ENCODE results near the gene TLE7. TPM values are rescaled to one million over a fixed set of nuclear protein-coding genes. Genes with fewer than 3 reads are reported as not detected.

Gene TLE7
- total RNA-seq, 1 experiment from 2014 or later, result not detected

DNA sequence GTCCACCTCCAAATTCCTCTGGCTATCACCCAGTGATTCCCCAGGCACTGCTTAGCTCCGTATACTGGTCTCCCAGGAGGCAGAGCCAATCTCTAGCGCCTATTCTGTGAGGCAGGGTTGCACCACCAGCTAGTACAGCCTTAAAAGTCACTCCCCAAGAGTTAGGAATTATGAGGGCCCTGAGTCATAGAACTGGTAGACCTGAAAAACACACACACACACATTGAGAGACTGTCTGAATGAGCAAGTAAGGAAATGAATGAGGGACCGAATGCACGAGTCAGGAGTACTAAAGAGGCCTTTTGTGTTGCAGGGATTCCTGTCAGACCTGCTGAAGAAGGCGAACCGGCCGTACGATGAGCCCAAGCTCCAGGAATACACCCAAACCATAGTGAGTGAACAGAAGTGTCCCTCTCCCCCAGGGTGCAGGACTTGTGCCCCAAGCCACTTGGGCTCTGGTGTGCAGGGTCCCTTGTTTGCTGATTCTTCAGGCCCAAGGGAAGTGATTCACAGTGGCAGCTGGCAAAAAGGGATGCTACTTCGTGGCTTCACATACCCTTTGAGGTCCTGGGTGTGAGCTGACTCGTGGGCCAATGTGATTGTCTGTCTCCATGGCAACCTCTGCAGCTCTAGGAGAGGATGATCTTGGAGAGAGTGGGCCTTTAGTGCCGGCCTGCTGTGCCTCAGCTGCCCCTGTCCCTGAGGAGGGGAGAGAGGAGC is 58.6 kb downstream of the TLE7 start:
- Histone ChIP-seq H4K8ac (replicated peaks; ENCODE audit: insufficient read length, low read depth, low read length) (no peak overlapping the region), H3K4ac (ENCODE audit: low read depth, low read length) (no peak overlapping the region), H2AFZ (ENCODE audit: low read length) (no peak overlapping the region), H3K14ac (ENCODE audit: insufficient read depth, low read length) (no peak overlapping the region; the same call in 1 of the 2 replicates), H3K23me2 (ENCODE audit: insufficient read length, low read depth, low read length, poor library complexity, severe bottlenecking) (no peaks in the 10 kb centered on the region), H3K9ac (ENCODE audit: extremely low read depth, insufficient read length, low read length) (no peak overlapping the region), H2BK12ac (ENCODE audit: insufficient read length, low read depth, low read length) (no peak overlapping the region), H2AK5ac (ENCODE audit: insufficient read length, low read length) (no peak overlapping the region), H4K91ac (ENCODE audit: insufficient read length, low read depth, low read length) (no peak overlapping the region), H4K20me1 (ENCODE audit: control insufficient read depth, insufficient read depth, insufficient read length) (no peaks in the 10 kb centered on the region), H3K56ac (ENCODE audit: insufficient read length, low read depth, low read length) (no peak overlapping the region), H2BK15ac (ENCODE audit: low read depth, low read length) (no peak overlapping the region), H3K4me2 (ENCODE audit: insufficient read depth, insufficient read length, low read length) (no peak overlapping the region), H3T11ph (ENCODE audit: low read length) (no peak overlapping the region), H3K79me2 (ENCODE audit: insufficient read depth, low read length) (no peaks in the 10 kb centered on the region), H2BK120ac (ENCODE audit: low read depth, low read length, poor library complexity, severe bottlenecking) (no peak overlapping the region), H3K27ac (ENCODE audit: insufficient read length, low read depth, low read length) (no peak overlapping the region), H3K79me1 (ENCODE audit: insufficient read depth, low read depth, low read length, poor library complexity, severe bottlenecking) (no peaks in the 10 kb centered on the region), H3K23ac (ENCODE audit: insufficient read length, low read depth, low read length) (no peak overlapping the region), H2BK20ac (ENCODE audit: low read depth, low read length, poor library complexity, severe bottlenecking) (no peak overlapping the region), H3K18ac (ENCODE audit: insufficient read length, low read depth, low read length) (no peak overlapping the region), H3K9me3 (ENCODE audit: control insufficient read depth, low read depth, low read length) (no peaks in the 10 kb centered on the region), H3K4me1 (ENCODE audit: insufficient read depth, low read length) (peaks cover 9% of the 10 kb centered on the region), H3K27me3 (ENCODE audit: insufficient read depth, low read length) (no peaks in the 10 kb centered on the region), H4K5ac (ENCODE audit: insufficient read length, low read depth, low read length) (no peak overlapping the region), H2BK5ac (ENCODE audit: insufficient read length, low read length) (no peak overlapping the region)
- DNase-seq, result peak; percentile 45
- Mint-ChIP-seq H3K36me3 (ENCODE audit: insufficient read depth in 1 of 3, low read depth in 3 of 3) (no peaks in the 10 kb centered on the region; a peak in 1 of 7 replicates), H3K4me3 (no peak overlapping the region), H3K27me3 (ENCODE audit: low read depth) (peaks cover 8% of the 10 kb centered on the region), H3K9me3 (no peaks in the 10 kb centered on the region), H3K27ac (peak overlapping the region in 1 of 3 experiments; percentile 49; a peak in 1 of 7 replicates), H3K4me1 (peaks cover 42 to 44% of the 10 kb centered on the region in 2 experiments)
- WGBS (ENCODE audit: extremely low coverage, insufficient read length, low lambda C conversion rate), result no CpG with 5 or more reads among the region's 11 CpGs
- TF ChIP-seq, protein P1, sequence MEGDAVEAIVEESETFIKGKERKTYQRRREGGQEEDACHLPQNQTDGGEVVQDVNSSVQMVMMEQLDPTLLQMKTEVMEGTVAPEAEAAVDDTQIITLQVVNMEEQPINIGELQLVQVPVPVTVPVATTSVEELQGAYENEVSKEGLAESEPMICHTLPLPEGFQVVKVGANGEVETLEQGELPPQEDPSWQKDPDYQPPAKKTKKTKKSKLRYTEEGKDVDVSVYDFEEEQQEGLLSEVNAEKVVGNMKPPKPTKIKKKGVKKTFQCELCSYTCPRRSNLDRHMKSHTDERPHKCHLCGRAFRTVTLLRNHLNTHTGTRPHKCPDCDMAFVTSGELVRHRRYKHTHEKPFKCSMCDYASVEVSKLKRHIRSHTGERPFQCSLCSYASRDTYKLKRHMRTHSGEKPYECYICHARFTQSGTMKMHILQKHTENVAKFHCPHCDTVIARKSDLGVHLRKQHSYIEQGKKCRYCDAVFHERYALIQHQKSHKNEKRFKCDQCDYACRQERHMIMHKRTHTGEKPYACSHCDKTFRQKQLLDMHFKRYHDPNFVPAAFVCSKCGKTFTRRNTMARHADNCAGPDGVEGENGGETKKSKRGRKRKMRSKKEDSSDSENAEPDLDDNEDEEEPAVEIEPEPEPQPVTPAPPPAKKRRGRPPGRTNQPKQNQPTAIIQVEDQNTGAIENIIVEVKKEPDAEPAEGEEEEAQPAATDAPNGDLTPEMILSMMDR (conservative IDR thresholded peaks at IDR 0.05), result no peak
